B cell (primary cell): ENCODE data around the gene C10orf90. TPM values are rescaled to one million over a fixed set of nuclear protein-coding genes. Genes with fewer than 3 reads are reported as not detected.
"Not testable (repeated sequence)": the region's sequence is repeated elsewhere in the genome, so short reads cannot be mapped to it uniquely, and the experiment has no call there.

Source experiments
- ATAC-seq: fragments of 200-7000 bp; cut with Tn5 transposase; one replicate; pipeline ENCODE4 v1.10.0; 2021; ENCODE audit warnings: low read depth, mild to moderate bottlenecking, moderate number of reproducible peaks, moderate library complexity
- CTCF ChIA-PET: fragments of 350-600 bp; sonication (Branson Sonifier 250); formaldehyde crosslinking; loops from one replicate; lab custom pipeline; 2021; ENCODE audit warnings: antibody characterized with exemption, inconsistent platforms; lab: Charles Lee
- POLR2A ChIA-PET: fragments of 350-600 bp; sonication (Branson Sonifier 250); formaldehyde crosslinking; loops from one replicate; lab custom pipeline; 2021; ENCODE audit warnings: antibody characterized with exemption; lab: Charles Lee
- DNase-seq: peaks from one replicate; pipeline ENCODE4 v3.0.0; 2013
- H2AFZ ChIP-seq: 2 replicates; pipeline ENCODE4 v1.6.1; 2012; ENCODE audit warnings: mild to moderate bottlenecking, low read depth, low read length; ENCODE audit not compliant: insufficient read depth, poor library complexity, severe bottlenecking
- H3K27ac ChIP-seq, 2 donors: 1 replicate in 1 of 2; 2 replicates in 1 of 2; pipeline ENCODE4 v1.5.1; 2012 to 2013; ENCODE audit warnings: low read length in 2 of 2, mild to moderate bottlenecking in 2 of 2, moderate library complexity in 1 of 2
- H3K27me3 ChIP-seq, 4 experiments: fragments of 200-600 bp in 1 of 4; sonication (generic) in 1 of 4; replicated peaks in 1 of 4; 1 replicate in 2 of 4; 2 replicates in 2 of 4; pipeline versions ENCODE4 v1.6.1 to v1.7.0; 2013 to 2016; ENCODE audit warnings: low read length in 3 of 4, mild to moderate bottlenecking in 2 of 4, mixed read lengths in 1 of 4, moderate library complexity in 1 of 4; ENCODE audit not compliant: insufficient read depth in 4 of 4, control insufficient read depth in 3 of 4; ENCODE audit errors: control extremely low read depth in 1 of 4
- H3K36me3 ChIP-seq, 2 experiments: replicated peaks in 1 of 2; 1 replicate in 1 of 2; 2 replicates in 1 of 2; pipeline versions ENCODE4 v1.6.1 to v1.7.1; 2013; ENCODE audit warnings: low read length in 1 of 2; ENCODE audit not compliant: insufficient read depth in 2 of 2, control insufficient read depth in 1 of 2; ENCODE audit errors: control extremely low read depth in 1 of 2, extremely low read depth in 1 of 2
- H3K4me1 ChIP-seq, 2 donors: fragments of 200-600 bp in 1 of 2; sonication (generic) in 1 of 2; 1 replicate in 1 of 2; 2 replicates in 1 of 2; pipeline versions ENCODE4 v1.5.1 to v1.6.1; 2013 to 2017; ENCODE audit warnings: low read length in 2 of 2; ENCODE audit not compliant: control insufficient read depth in 2 of 2, insufficient read depth in 2 of 2
- H3K4me2 ChIP-seq: replicated peaks from 2 replicates; pipeline ENCODE3; 2012; ENCODE audit warnings: mild to moderate bottlenecking, low read depth, low read length; ENCODE audit not compliant: poor library complexity, severe bottlenecking
- H3K4me3 ChIP-seq, 5 experiments: fragments of 200-600 bp in 1 of 5; sonication (generic) in 1 of 5; 1 replicate in 3 of 5; 2 replicates in 2 of 5; pipeline versions ENCODE4 v1.5.1 to v1.7.0; 2011 to 2016; ENCODE audit warnings: low read length in 4 of 5, mild to moderate bottlenecking in 4 of 5, low read depth in 2 of 5, control low read depth in 1 of 5, moderate library complexity in 1 of 5; ENCODE audit not compliant: insufficient read depth in 1 of 5; ENCODE audit errors: control extremely low read depth in 1 of 5, extremely low read depth in 1 of 5
- H3K79me2 ChIP-seq: fragments of 200-600 bp; sonication (generic); one replicate; pipeline ENCODE4 v1.6.0; 2016; ENCODE audit warnings: low read length; ENCODE audit not compliant: control insufficient read depth, insufficient read depth
- H3K9ac ChIP-seq: fragments of 200-600 bp; sonication (generic); 2 replicates; pipeline ENCODE4 v1.6.1; 2017; ENCODE audit warnings: mild to moderate bottlenecking, low read length, moderate library complexity
- H3K9me3 ChIP-seq, 3 donors: one replicate each; pipeline versions ENCODE4 v1.6.1 to v1.7.1; 2013; ENCODE audit warnings: low read length in 2 of 3; ENCODE audit not compliant: control insufficient read depth in 2 of 3, insufficient read depth in 1 of 3; ENCODE audit errors: control extremely low read depth in 1 of 3
- H4K20me1 ChIP-seq: 2 replicates; pipeline ENCODE4 v1.6.0; 2012; ENCODE audit warnings: mild to moderate bottlenecking, low read length; ENCODE audit not compliant: insufficient read depth, control insufficient read depth, poor library complexity, severe bottlenecking
- H3K27ac Mint-ChIP-seq: one replicate; pipeline ENCODE4 v1.8.0; 2021; ENCODE audit warnings: mixed read lengths
- H3K27me3 Mint-ChIP-seq: one replicate; pipeline ENCODE4 v1.8.0; 2021; ENCODE audit warnings: mixed read lengths
- H3K4me1 Mint-ChIP-seq: one replicate; pipeline ENCODE4 v1.8.0; 2021; ENCODE audit warnings: mixed read lengths
- H3K4me3 Mint-ChIP-seq: one replicate; pipeline ENCODE4 v1.8.0; 2021; ENCODE audit warnings: mixed read lengths
- H3K9me3 Mint-ChIP-seq: one replicate; pipeline ENCODE4 v1.8.0; 2022; ENCODE audit warnings: mixed read lengths; ENCODE audit not compliant: insufficient read depth
- EZH2 ChIP-seq: IDR thresholded peaks from 2 replicates; pipeline ENCODE4 v1.6.1; 2012; ENCODE audit warnings: borderline replicate concordance, low read depth, mild to moderate bottlenecking, moderate library complexity, low read length; ENCODE audit not compliant: insufficient read depth, poor library complexity, severe bottlenecking
- WGBS: methylation state at CpG from one replicate; pipeline ENCODE4 v1.1.5; 2013; ENCODE audit warnings: missing lambda C conversion rate; ENCODE audit not compliant: insufficient coverage; 5-methylcytosine and 5-hydroxymethylcytosine counted together
- intact Hi-C: fragments of 100-400 bp; cut with micrococcal nuclease; formaldehyde crosslinking; loops from one replicate; pipeline ENCODE4 v1.10.0; 2022
- polyA plus RNA-seq: library from polyadenylated mRNA; depleted of rRNA; stranded (reverse); fragments of >200 nt; gene quantifications from 2 replicates; pipeline ENCODE4 v1.2.3, GENCODE V29; 2012
- total RNA-seq, 2 donors: library from RNA; stranded (reverse); fragments of 120-200 nt in 1 of 2; gene quantifications; 1 replicate in 1 of 2; 2 replicates in 1 of 2; pipeline versions ENCODE4 v1.2.3 to v1.2.4, GENCODE V29; 2013 to 2022
- TF ChIP-seq, protein P1 (sequence below): fragments of 200-600 bp; IDR thresholded peaks from one replicate; pipeline ENCODE4 v1.8.0; 2022; ENCODE audit warnings: antibody characterized with exemption, mild to moderate bottlenecking

Gene C10orf90
- total and polyA plus RNA-seq, 2 donors (not counting 1 experiment from before 2014, with no cell fraction given): not detected

DNA sequence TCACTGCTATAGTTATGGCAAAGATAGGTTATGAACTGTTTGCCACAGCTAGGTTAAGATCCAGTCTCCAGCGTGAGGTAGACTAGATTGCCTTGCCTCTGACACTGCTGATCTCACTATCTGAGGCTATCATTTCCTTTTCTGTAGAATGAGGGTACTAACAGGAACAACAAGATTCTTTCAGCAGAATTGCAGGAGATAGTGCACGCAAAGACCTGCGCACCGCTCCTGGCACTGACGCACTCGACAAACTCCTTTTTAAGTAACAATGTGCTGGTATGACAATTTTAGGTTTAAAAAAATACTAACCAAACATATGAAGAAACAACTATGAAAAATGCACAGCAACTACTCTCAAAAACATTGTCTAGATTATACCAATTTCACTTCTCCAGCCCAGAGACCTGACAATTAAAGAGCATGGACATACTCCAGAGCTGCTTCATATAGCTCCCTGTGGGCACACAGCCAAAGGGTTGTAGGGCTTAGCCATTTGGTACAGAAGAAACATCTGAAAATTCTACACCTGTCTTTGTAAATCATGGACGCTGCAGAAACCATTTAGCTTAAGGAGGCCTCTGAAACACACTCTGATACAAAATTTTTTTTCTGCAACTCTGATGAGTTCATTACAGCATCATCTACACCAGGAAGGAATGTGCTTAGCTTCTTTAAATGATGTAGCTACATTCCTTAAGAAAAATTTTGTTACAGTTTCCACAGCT is 290.0 kb downstream of the C10orf90 start:
- Histone ChIP-seq H3K4me3 (no peak overlapping the region), H3K9ac (no peak overlapping the region), H3K79me2 (no peaks in the 10 kb centered on the region), H3K9me3 (no peaks in the 10 kb centered on the region), H3K4me1 (no peaks in the 10 kb centered on the region), H3K36me3 (no peaks in the 10 kb centered on the region), H2AFZ (no peak overlapping the region), H3K4me2 (no peak overlapping the region), H3K27me3 (peaks cover 0 to 3% (median 0%) of the 10 kb centered on the region in 4 experiments), H4K20me1 (no peaks in the 10 kb centered on the region), H3K27ac (no peak overlapping the region)
- WGBS: no CpG with 5 or more reads among the region's 7 CpGs
- Mint-ChIP-seq H3K4me3 (no peak overlapping the region), H3K27ac (no peak overlapping the region), H3K9me3 (peaks cover 6% of the 10 kb centered on the region), H3K27me3 (peaks cover 12% of the 10 kb centered on the region), H3K4me1 (no peaks in the 10 kb centered on the region)
- POLR2A ChIA-PET: no interaction called here
- intact Hi-C loops: no loop called here
- CTCF ChIA-PET: no interaction called here
- DNase-seq: no peak
- no peak for ATAC-seq
- TF ChIP-seq, protein P1, sequence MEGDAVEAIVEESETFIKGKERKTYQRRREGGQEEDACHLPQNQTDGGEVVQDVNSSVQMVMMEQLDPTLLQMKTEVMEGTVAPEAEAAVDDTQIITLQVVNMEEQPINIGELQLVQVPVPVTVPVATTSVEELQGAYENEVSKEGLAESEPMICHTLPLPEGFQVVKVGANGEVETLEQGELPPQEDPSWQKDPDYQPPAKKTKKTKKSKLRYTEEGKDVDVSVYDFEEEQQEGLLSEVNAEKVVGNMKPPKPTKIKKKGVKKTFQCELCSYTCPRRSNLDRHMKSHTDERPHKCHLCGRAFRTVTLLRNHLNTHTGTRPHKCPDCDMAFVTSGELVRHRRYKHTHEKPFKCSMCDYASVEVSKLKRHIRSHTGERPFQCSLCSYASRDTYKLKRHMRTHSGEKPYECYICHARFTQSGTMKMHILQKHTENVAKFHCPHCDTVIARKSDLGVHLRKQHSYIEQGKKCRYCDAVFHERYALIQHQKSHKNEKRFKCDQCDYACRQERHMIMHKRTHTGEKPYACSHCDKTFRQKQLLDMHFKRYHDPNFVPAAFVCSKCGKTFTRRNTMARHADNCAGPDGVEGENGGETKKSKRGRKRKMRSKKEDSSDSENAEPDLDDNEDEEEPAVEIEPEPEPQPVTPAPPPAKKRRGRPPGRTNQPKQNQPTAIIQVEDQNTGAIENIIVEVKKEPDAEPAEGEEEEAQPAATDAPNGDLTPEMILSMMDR: no peak
- no peak for TF ChIP-seq EZH2

DNA sequence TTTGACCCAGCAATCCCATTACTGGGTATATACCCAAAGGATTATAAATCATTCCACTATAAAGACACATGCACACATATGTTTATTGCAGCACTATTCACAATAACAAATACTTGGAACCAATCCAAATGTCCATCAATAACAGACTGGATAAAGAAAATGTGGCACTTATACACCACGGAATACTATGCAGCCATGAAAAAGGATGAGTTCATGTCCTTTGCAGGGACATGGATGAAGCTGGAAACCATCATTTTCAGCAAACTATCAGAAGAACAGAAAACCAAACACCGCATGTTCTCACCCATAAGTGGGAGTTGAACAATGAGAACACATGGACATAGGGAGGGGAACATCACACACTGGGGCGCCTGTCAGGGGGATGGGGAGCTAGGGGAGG is 291.3 kb downstream of the C10orf90 start:
- H4K20me1 ChIP-seq, H2AFZ ChIP-seq, H3K4me2 ChIP-seq, H3K4me1 ChIP-seq, H3K9me3 ChIP-seq, CTCF ChIA-PET, H3K27me3 ChIP-seq, H3K27ac ChIP-seq, DNase-seq, ATAC-seq, H3K4me3 Mint-ChIP-seq, H3K27me3 Mint-ChIP-seq, H3K4me3 ChIP-seq, H3K36me3 ChIP-seq, H3K9ac ChIP-seq, H3K9me3 Mint-ChIP-seq, H3K4me1 Mint-ChIP-seq, H3K27ac Mint-ChIP-seq, POLR2A ChIA-PET, H3K79me2 ChIP-seq, intact Hi-C loops: not testable (repeated sequence)
- WGBS: 86% methylated on average over 1 of the region's 3 CpGs
